NCI-H187 (cell line): ENCODE measurements around the gene NOC4L.

Experiments
- DNase-seq, 2 experiments: peaks; one replicate each; lab custom pipeline; 2025; lab: John Stamatoyannopoulos, UW

Gene NOC4L

DNA sequence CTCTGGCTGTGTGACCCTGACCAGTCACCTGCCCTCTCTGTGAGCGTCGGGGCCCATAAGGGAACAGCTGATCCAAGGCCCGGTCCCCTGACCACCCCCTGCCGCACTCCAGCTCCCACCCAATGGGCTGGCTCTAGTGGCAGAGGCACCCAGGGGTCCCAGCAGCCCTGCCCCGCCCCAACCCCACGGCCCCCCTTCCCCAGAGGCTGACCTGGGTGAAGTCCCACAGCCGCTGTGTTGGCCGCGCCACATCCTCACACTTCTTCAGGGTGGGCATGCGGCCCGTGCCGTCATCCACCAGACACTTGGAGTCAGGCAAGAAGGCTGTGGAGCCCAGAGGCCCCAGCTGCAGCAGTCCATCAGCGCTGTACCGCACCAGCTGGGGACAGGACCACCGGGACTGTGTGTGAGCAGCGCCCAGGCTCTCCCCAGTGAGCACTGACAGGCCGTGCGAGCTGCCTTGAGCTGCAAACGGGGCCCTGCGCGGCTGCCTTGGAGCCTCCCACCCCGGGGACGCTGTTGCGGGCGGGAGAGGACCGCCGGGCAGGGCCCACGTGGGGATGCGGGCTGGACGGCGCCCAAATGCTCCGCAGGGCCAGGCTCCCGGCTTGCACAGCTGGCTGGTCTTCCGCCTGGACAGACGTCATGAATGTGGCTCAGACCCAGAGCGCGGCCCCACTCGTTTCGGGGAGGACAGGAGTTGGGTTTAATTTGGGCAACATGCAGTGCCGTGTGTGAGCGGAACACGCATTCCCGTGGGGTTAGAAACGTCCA lies 53.5 kb downstream of the NOC4L start:
- no peak for DNase-seq

DNA sequence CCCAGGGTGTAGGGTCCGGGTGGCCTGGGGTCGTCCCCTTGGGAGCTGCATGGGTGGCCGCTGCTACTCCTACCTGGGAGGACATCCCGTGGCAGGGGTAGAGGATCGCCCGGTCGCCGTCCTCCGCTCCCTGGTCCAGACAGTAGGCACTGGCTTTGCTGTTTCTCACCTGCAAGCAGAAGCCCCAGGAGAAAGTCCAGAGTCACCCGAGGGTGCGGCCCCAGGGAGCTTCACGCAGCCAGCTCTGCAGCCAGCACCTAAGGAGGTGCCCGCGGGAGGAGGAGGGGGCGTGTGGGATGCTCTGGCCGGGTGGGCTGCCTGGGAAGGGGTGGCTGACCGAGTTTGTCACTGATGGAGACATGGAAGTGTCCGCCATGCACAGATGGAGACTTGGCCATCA lies 54.8 kb downstream of the NOC4L start:
- no peak for DNase-seq

DNA sequence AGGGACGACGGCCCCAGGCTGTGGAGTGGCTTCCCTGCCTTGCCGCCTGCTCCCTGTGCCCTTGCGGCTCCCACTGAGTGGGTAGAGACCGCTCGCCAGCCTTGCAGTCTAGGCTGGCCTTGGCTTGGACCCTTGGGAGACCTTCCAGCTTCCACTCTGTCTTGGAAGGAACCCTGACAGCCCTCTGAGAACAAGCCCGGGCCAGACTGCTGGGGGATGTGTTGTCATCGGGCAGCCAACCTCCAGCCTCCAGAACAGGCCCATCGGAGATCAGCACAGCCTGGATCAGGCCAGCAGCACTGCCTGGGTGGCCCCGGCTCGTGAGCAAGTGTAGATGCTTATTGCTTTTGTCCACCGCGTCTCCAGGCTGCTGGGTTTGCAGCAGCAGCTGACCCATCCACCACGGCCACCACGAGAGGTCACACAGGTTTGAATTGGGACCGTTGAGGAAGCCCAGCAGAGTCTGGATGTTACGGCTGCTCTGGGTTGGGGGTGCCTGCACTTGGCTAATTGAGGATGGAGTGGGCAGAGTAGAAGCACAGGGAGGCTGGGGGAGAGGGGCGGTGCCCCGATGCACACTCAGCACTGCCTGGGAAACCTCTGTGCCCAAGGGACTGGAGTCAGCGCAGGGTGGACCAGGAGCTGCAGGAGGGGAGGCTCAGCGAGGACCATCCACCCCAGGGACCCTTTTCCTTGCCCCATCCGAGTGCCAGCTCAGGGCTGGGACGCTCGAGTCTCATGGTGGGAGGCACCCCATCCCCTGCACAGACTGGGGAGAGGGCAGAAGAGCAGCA lies 55.5 kb downstream of the NOC4L start:
- DNase-seq = no peak

DNA sequence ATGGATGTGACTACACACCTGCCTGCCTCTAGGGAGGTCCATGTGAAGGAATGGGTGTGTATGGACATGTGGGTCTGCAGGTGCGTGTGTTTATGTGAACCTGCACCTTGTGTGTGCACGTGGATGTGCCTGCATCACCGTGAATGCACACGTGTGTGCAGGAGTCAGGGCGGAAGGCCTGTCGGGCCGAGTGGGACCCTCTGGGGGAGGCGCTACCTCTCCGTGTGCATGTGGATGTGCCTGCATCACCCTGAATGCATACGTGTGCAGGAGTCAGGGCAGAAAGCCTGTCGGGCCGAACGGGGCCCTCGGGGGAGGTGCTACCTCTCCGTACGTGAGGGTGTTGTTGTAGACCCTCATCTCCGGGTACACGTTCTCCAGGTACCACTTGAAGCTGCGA lies 56.5 kb downstream of the NOC4L start:
- no peak for DNase-seq

DNA sequence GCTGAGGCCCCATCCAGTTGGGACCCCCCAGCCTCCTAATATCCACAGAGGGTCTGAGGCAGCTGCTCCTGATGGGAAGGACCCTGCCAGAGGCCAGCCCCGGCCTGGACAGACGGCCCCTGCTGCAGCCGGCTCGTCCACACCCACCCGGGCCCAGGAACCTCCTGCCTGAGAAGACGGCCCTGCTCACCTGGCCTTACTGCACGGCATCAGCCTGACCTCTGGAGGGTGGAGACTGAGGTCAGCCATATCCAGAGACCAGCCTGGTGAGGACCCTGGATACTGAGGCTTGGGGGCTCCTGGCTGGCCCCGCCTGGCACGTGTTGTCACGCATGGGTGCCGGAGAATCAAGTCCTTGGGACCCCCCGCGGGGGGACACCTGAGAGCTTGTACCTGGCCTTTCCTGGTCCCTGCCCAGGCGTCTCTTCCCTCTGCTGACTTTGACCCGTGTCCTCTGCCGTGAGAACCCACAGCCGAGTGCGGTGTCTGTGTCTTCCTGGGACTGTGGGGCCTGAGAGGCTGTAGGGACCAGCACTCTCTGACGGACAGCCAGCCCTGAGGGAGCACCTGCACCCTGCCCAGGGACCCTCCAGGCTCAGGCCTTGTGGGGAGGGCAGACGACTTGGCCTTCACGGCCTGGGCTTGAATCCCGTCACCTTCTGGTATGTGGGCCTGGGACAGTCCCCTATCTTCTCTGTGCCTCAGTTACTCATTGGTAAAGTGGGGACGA lies 57.3 kb downstream of the NOC4L start:
- no peak for DNase-seq
